Left ventricle myocardium inferior (tissue), 1 donor: ENCODE results near the gene TBXAS1. TPM values are rescaled to one million over a fixed set of nuclear protein-coding genes. Genes with fewer than 3 reads are reported as not detected.

Experiments used
- DNase-seq: peaks from one replicate; pipeline ENCODE4 v3.0.0-alpha.2; 2020
- H3K27ac ChIP-seq: fragments of 200-600 bp; replicated peaks from 2 replicates; pipeline ENCODE4 v1.8.0; 2021
- H3K27me3 ChIP-seq: fragments of 200-600 bp; 2 replicates; pipeline ENCODE4 v1.8.0; 2021; ENCODE audit warnings: low read depth
- H3K36me3 ChIP-seq: fragments of 200-600 bp; 2 replicates; pipeline ENCODE4 v1.8.0; 2021
- H3K4me1 ChIP-seq: fragments of 200-600 bp; 2 replicates; pipeline ENCODE4 v1.8.0; 2021
- H3K4me3 ChIP-seq: fragments of 200-600 bp; 2 replicates; pipeline ENCODE4 v1.8.0; 2021; ENCODE audit warnings: mild to moderate bottlenecking, moderate library complexity
- H3K9me3 ChIP-seq: fragments of 200-600 bp; replicated peaks from 2 replicates; pipeline ENCODE4 v1.8.0; 2021
- CTCF ChIP-seq: fragments of 200-600 bp; IDR thresholded peaks from 2 replicates; pipeline ENCODE4 v1.8.0; 2021; ENCODE audit warnings: antibody characterized with exemption, mild to moderate bottlenecking, borderline replicate concordance
- intact Hi-C: fragments of 100-400 bp; cut with micrococcal nuclease; formaldehyde crosslinking; loops from one replicate; pipeline ENCODE4 v1.11.0; 2022
- total RNA-seq: library from RNA; stranded (reverse); fragmentation: NEBNext Ultra II Directional; extraction: Animal tissue kit (Norgen Biotek cat#: 25700); gene quantifications from one replicate; pipeline ENCODE4 v1.2.1, GENCODE V29; 2021
- donor health status: DM: no; HTN: yes; CAD: no; lungs with severe emphysema.

Gene TBXAS1
- total RNA-seq, 1 donor from 2014 or later = 3.9 TPM

GRCh38 chr7:140033779-140034363, 204.8 kb downstream of the TBXAS1 start:
- no peak for DNase-seq
- Histone ChIP-seq H3K9me3 (no peaks in the 10 kb centered on the region), H3K36me3 (peaks cover 69% of the 10 kb centered on the region), H3K27ac (no peak overlapping the region), H3K4me3 (no peak overlapping the region), H3K27me3 (no peaks in the 10 kb centered on the region), H3K4me1 (peaks cover 11% of the 10 kb centered on the region)
- no peak for TF ChIP-seq CTCF
- intact Hi-C loops = no loop called here

GRCh38 chr7:140034421-140034820, 205.4 kb downstream of the TBXAS1 start:
- DNase-seq = no peak
- peaks cover 17% of the 10 kb centered on the region for H3K4me1 ChIP-seq
- no peak overlapping the region for H3K27ac ChIP-seq
- H3K4me3 ChIP-seq = no peak overlapping the region
- H3K9me3 ChIP-seq = no peaks in the 10 kb centered on the region
- intact Hi-C loops = no loop called here
- TF ChIP-seq CTCF = no peak
- H3K27me3 ChIP-seq = no peaks in the 10 kb centered on the region
- peaks cover 75% of the 10 kb centered on the region for H3K36me3 ChIP-seq

- Histone ChIP-seq H3K27ac (no peak overlapping the region), H3K36me3 (peaks cover 84% of the 10 kb centered on the region), H3K4me3 (no peak overlapping the region), H3K27me3 (no peaks in the 10 kb centered on the region), H3K4me1 (peaks cover 21% of the 10 kb centered on the region), H3K9me3 (no peaks in the 10 kb centered on the region)
- intact Hi-C loops = no loop called here
- no peak for TF ChIP-seq CTCF
- DNase-seq = no peak
Measured at GRCh38 chr7:140035400-140036223, 206.5 kb downstream of the TBXAS1 start.

GRCh38 chr7:140036224-140036962, 207.3 kb downstream of the TBXAS1 start:
- Histone ChIP-seq H3K27ac (no peak overlapping the region), H3K9me3 (no peaks in the 10 kb centered on the region), H3K4me3 (no peak overlapping the region), H3K36me3 (peaks cover 84% of the 10 kb centered on the region), H3K4me1 (peaks cover 21% of the 10 kb centered on the region), H3K27me3 (no peaks in the 10 kb centered on the region)
- no peak for TF ChIP-seq CTCF
- intact Hi-C loops = no loop called here
- DNase-seq = no peak

GRCh38 chr7:140039066-140039465, 210.0 kb downstream of the TBXAS1 start:
- Histone ChIP-seq H3K9me3 (no peaks in the 10 kb centered on the region), H3K27me3 (no peaks in the 10 kb centered on the region), H3K4me3 (no peak overlapping the region), H3K27ac (peak overlapping the region; percentile 32), H3K4me1 (peaks cover 21% of the 10 kb centered on the region), H3K36me3 (peaks cover 84% of the 10 kb centered on the region)
- DNase-seq = no peak
- TF ChIP-seq CTCF = no peak
- intact Hi-C loops = no loop called here
